SK-N-SH (cell line): Measurements from ENCODE around the gene NPW. TPM values are rescaled to one million over a fixed set of nuclear protein-coding genes. Genes with fewer than 3 reads are reported as not detected.
A peak's percentile ranks its signal among the peaks of the same experiment; 100 is the strongest.

ENCODE experiments used
- CTCF ChIA-PET: fragments of 300-600, 350-600 bp; formaldehyde crosslinking; extraction: SDS; loops from one replicate; lab custom pipeline; 2021; lab: Yijun Ruan, JAX
- POLR2A ChIA-PET: fragments of 350-600 bp; sonication (Branson Sonifier 250); formaldehyde crosslinking; extraction: SDS; loops from one replicate; lab custom pipeline; 2020; ENCODE audit warnings: antibody characterized with exemption, inconsistent platforms; lab: Yijun Ruan, JAX
- DNase-seq: peaks from one replicate; pipeline ENCODE4 v3.0.0; 2012
- H2AFZ ChIP-seq: fragments of 200-600 bp; sonication (generic); 2 replicates; pipeline ENCODE4 v1.8.1; 2016; ENCODE audit warnings: antibody characterized with exemption, mild to moderate bottlenecking, low read depth
- H3F3A ChIP-seq: fragments of 200-600 bp; sonication (generic); replicated peaks from 2 replicates; pipeline ENCODE3; 2016; ENCODE audit warnings: antibody characterized with exemption, mild to moderate bottlenecking; ENCODE audit not compliant: insufficient read depth
- H3K27ac ChIP-seq, 2 experiments: fragments of 200-500 bp in 1 of 2; fragments of 200-600 bp in 1 of 2; sonication (Bioruptor generic) in 1 of 2; sonication (generic), shearing (Covaris generic) in 1 of 2; 2 replicates each; pipeline versions ENCODE4 v1.5.1 to v1.6.1; 2014 to 2016; ENCODE audit warnings: low read depth in 2 of 2, inconsistent platforms in 1 of 2, low read length in 1 of 2, mild to moderate bottlenecking in 1 of 2, mixed read lengths in 1 of 2
- H3K27me3 ChIP-seq: fragments of 200-600 bp; sonication (generic), shearing (Covaris generic); 2 replicates; pipeline ENCODE4 v1.6.1; 2016; ENCODE audit warnings: mixed run types; ENCODE audit not compliant: insufficient read depth
- H3K36me3 ChIP-seq, 2 experiments: fragments of 200-500 bp in 1 of 2; fragments of 200-600 bp in 1 of 2; sonication (Bioruptor generic) in 1 of 2; sonication (generic) in 1 of 2; replicated peaks in 1 of 2; 2 replicates each; pipeline versions ENCODE3 to v1.5.1; 2014 to 2016; ENCODE audit warnings: low read length in 1 of 2, mild to moderate bottlenecking in 1 of 2; ENCODE audit not compliant: insufficient read depth in 2 of 2, control insufficient read depth in 1 of 2
- H3K4me1 ChIP-seq, 2 experiments: fragments of 200-500 bp in 1 of 2; fragments of 200-600 bp in 1 of 2; sonication (Bioruptor generic) in 1 of 2; sonication (generic), shearing (Covaris generic) in 1 of 2; 2 replicates each; pipeline versions ENCODE4 v1.5.1 to v1.6.1; 2014 to 2016; ENCODE audit warnings: low read depth in 1 of 2, low read length in 1 of 2, mixed run types in 1 of 2; ENCODE audit not compliant: insufficient read depth in 2 of 2, control insufficient read depth in 1 of 2
- H3K4me2 ChIP-seq: fragments of 200-600 bp; sonication (generic), shearing (Covaris generic); 2 replicates; pipeline ENCODE4 v1.6.1; 2017; ENCODE audit warnings: mixed run types
- H3K4me3 ChIP-seq, 2 experiments: fragments of 200-500 bp in 1 of 2; fragments of 200-600 bp in 1 of 2; sonication (Bioruptor generic) in 1 of 2; sonication (generic), shearing (Covaris generic) in 1 of 2; 2 replicates each; pipeline versions ENCODE4 v1.5.1 to v1.8.1; 2014 to 2016; ENCODE audit warnings: low read depth in 2 of 2, inconsistent platforms in 1 of 2, low read length in 1 of 2, mild to moderate bottlenecking in 1 of 2, mixed read lengths in 1 of 2, moderate library complexity in 1 of 2
- H3K79me2 ChIP-seq: fragments of 200-600 bp; sonication (generic); 2 replicates; pipeline ENCODE4 v1.8.1; 2017; ENCODE audit warnings: mild to moderate bottlenecking; ENCODE audit not compliant: insufficient read depth
- H3K9ac ChIP-seq: fragments of 200-600 bp; sonication (generic); 2 replicates; pipeline ENCODE4 v1.6.1; 2017; ENCODE audit warnings: mixed run types
- H3K9me2 ChIP-seq: fragments of 200-600 bp; sonication (generic); 2 replicates; pipeline ENCODE4 v1.6.1; 2017; ENCODE audit warnings: mixed run types
- H3K9me3 ChIP-seq: fragments of 200-600 bp; sonication (generic); 2 replicates; pipeline ENCODE4 v1.6.1; 2017; ENCODE audit warnings: mixed run types, mild to moderate bottlenecking, moderate library complexity
- H4K20me1 ChIP-seq: fragments of 200-600 bp; sonication (generic); 2 replicates; pipeline ENCODE4 v1.6.1; 2017; ENCODE audit warnings: mild to moderate bottlenecking, mixed run types; ENCODE audit not compliant: insufficient read depth
- ELF1 ChIP-seq: IDR thresholded peaks from 2 replicates; pipeline ENCODE4 v1.4.0; 2012
- EZH2phosphoT487 ChIP-seq: fragments of 200-600 bp; sonication (generic); IDR thresholded peaks from 2 replicates; pipeline ENCODE4 v1.6.1; 2017; ENCODE audit warnings: low read depth, mixed run types, mild to moderate bottlenecking, antibody characterized with exemption, moderate library complexity, borderline replicate concordance
- FOSL2 ChIP-seq: IDR thresholded peaks from 2 replicates; pipeline ENCODE4 v1.4.0; 2012; ENCODE audit warnings: low read depth, mild to moderate bottlenecking, moderate library complexity, borderline replicate concordance
- GABPA ChIP-seq: IDR thresholded peaks from 2 replicates; pipeline ENCODE4 v1.4.0; 2012; ENCODE audit warnings: low read depth, mild to moderate bottlenecking
- GATA2 ChIP-seq: sonication (generic); formaldehyde crosslinking; IDR thresholded peaks from 2 replicates; pipeline ENCODE4 v1.5.0; 2020; ENCODE audit warnings: mild to moderate bottlenecking, missing genetic modification reagents
- JUND ChIP-seq: IDR thresholded peaks from 2 replicates; pipeline ENCODE4 v1.4.0; 2012
- MXI1 ChIP-seq: IDR thresholded peaks from 2 replicates; pipeline ENCODE4 v1.6.1; 2012; ENCODE audit warnings: mild to moderate bottlenecking, low read depth, low read length, improper control_type of control experiment
- RFX5 ChIP-seq: IDR thresholded peaks from 2 replicates; pipeline ENCODE4 v1.6.1; 2012; ENCODE audit warnings: mild to moderate bottlenecking, improper control_type of control experiment, low read length
- WGBS: methylation state at CpG from one replicate; pipeline ENCODE4 v1.1.6; 2017; ENCODE audit warnings: low lambda C conversion rate; 5-methylcytosine and 5-hydroxymethylcytosine counted together
- polyA plus RNA-seq, 3 experiments: library from polyadenylated mRNA; depleted of rRNA; stranded (reverse); fragments of >200 nt; gene quantifications; 2 replicates each; pipeline ENCODE4 v1.2.3, GENCODE V29; 2012
- TF ChIP-seq, protein P1 (sequence below): IDR thresholded peaks from 2 replicates; pipeline ENCODE4 v1.6.1; 2012; ENCODE audit warnings: mild to moderate bottlenecking, low read depth, low read length, moderate library complexity
- TF ChIP-seq, protein P2 (sequence below): IDR thresholded peaks from 2 replicates; pipeline ENCODE4 v1.4.0; 2012; ENCODE audit warnings: low read depth, borderline replicate concordance

NPW gene
- polyA plus RNA-seq, 1 of the 3 experiments (the other 2 are of a cell fraction), result 1.1 TPM

DNA sequence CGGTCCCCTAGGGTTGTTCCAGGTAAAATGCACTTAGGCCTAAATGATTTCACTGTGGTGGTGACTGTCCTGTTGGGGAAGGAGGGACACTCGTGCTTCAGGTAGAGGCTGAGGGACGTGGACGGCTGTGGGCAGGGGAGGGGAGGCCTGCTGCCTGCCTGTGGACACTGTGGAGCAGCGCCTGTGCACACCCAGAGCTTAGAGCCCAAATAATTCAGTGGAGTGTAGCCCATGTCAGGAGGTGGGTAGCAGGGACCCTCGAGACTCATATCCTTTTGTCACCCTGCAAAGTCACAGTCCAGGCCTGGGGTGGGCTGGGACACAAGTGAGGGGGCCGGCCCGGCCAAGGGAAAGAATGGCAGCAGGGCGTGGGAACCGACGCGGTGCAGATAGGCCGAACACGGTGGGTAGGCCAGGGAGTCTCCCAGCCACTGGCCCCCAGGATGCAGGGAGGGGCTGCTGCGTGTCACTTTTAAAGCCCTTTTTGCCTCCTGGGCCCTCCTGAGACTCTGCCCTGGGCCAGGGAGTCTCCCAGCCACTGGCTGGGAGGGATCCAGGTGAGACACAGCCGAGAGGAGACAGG, 6.4 kb downstream of the NPW start:
- H2AFZ ChIP-seq, result no peak overlapping the region

More for the DNA sequence above, 6.4 kb downstream of the NPW start:
- H3K4me2 ChIP-seq, result peak overlapping the region; percentile 54; the same call in 1 of the 2 replicates
- H3K9me2 ChIP-seq, result no peaks in the 10 kb centered on the region
- peaks cover 8% of the 10 kb centered on the region; the same call in 1 of the 2 replicates for H4K20me1 ChIP-seq
- peaks cover 0 to 6% of the 10 kb centered on the region in 2 experiments for H3K36me3 ChIP-seq
- no peak for DNase-seq
- WGBS, result 92% methylated on average over 16 of the region's 16 CpGs
- TF ChIP-seq, protein P1, sequence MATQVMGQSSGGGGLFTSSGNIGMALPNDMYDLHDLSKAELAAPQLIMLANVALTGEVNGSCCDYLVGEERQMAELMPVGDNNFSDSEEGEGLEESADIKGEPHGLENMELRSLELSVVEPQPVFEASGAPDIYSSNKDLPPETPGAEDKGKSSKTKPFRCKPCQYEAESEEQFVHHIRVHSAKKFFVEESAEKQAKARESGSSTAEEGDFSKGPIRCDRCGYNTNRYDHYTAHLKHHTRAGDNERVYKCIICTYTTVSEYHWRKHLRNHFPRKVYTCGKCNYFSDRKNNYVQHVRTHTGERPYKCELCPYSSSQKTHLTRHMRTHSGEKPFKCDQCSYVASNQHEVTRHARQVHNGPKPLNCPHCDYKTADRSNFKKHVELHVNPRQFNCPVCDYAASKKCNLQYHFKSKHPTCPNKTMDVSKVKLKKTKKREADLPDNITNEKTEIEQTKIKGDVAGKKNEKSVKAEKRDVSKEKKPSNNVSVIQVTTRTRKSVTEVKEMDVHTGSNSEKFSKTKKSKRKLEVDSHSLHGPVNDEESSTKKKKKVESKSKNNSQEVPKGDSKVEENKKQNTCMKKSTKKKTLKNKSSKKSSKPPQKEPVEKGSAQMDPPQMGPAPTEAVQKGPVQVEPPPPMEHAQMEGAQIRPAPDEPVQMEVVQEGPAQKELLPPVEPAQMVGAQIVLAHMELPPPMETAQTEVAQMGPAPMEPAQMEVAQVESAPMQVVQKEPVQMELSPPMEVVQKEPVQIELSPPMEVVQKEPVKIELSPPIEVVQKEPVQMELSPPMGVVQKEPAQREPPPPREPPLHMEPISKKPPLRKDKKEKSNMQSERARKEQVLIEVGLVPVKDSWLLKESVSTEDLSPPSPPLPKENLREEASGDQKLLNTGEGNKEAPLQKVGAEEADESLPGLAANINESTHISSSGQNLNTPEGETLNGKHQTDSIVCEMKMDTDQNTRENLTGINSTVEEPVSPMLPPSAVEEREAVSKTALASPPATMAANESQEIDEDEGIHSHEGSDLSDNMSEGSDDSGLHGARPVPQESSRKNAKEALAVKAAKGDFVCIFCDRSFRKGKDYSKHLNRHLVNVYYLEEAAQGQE, result no peak
- TF ChIP-seq EZH2phosphoT487 (no peak), JUND (no peak), FOSL2 (no peak), MXI1 (no peak), ELF1 (no peak), GABPA (no peak), RFX5 (no peak), GATA2 (no peak)
- TF ChIP-seq, protein P2, sequence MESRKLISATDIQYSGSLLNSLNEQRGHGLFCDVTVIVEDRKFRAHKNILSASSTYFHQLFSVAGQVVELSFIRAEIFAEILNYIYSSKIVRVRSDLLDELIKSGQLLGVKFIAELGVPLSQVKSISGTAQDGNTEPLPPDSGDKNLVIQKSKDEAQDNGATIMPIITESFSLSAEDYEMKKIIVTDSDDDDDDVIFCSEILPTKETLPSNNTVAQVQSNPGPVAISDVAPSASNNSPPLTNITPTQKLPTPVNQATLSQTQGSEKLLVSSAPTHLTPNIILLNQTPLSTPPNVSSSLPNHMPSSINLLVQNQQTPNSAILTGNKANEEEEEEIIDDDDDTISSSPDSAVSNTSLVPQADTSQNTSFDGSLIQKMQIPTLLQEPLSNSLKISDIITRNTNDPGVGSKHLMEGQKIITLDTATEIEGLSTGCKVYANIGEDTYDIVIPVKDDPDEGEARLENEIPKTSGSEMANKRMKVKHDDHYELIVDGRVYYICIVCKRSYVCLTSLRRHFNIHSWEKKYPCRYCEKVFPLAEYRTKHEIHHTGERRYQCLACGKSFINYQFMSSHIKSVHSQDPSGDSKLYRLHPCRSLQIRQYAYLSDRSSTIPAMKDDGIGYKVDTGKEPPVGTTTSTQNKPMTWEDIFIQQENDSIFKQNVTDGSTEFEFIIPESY, result no peak
- H3F3A ChIP-seq, result peaks cover 9% of the 10 kb centered on the region
- H3K9ac ChIP-seq, result 0 out of 2 replicates have a peak overlapping the region, but pooled peaks have one; percentile 10
- H3K27ac ChIP-seq, result no peak overlapping the region; a peak in 1 of 4 replicates
- H3K4me1 ChIP-seq, result peaks cover 7 to 29% of the 10 kb centered on the region in 2 experiments; a peak in 2 of 4 replicates
- POLR2A ChIA-PET, result no interaction called here
- no peaks in the 10 kb centered on the region for H3K9me3 ChIP-seq
- H3K27me3 ChIP-seq, result no peaks in the 10 kb centered on the region
- peak overlapping the region; percentile 46 to 67; a peak in 1 of 4 replicates for H3K4me3 ChIP-seq
- H3K79me2 ChIP-seq, result peaks cover 15% of the 10 kb centered on the region; the same call in 1 of the 2 replicates
- CTCF ChIA-PET, result interaction anchor here (1.3 to 6.5 kb wide), 5 partner anchors 14 to 126 kb away, joined by 3 to 68 read pairs (median 25); no protein-coding TSS in a partner anchor
